ENCODE data around the gene BDKRB2.

GRCh38 chr14:96221109-96221650, 16.5 kb downstream of the BDKRB2 start:
- TF ChIP-seq CTCF (IDR thresholded peaks at IDR 0.05; ENCODE audit: low read length) (no peak), EZH2 (optimal IDR thresholded peaks at IDR 0.05; ENCODE audit: low read depth, low read length) (no peak), EZH2phosphoT487 (IDR thresholded peaks at IDR 0.05; ENCODE audit: low read length) (no peak)
